HepG2 (cell line): Measurements from ENCODE around the gene PPP3CB. TPM values are rescaled to one million over a fixed set of nuclear protein-coding genes. Genes with fewer than 3 reads are reported as not detected.

ENCODE experiments used
- ATAC-seq: fragments of 200-7000 bp; cut with Tn5 transposase; 3 replicates; pipeline ENCODE4 v1.9.1; 2020; ENCODE audit warnings: mild to moderate bottlenecking, moderate library complexity
- BruUV-seq: library from RNA; stranded (reverse); fragments of 400-500 nt; replicated peaks from 2 replicates; lab custom pipeline; 2021; lab: Mats Ljungman, UMichigan
- CTCF ChIA-PET: fragments of 300-600 bp; formaldehyde crosslinking; extraction: SDS; loops from one replicate; lab custom pipeline; 2021; ENCODE audit warnings: low total read pairs, inconsistent platforms, low intra/inter-chr PET ratio; lab: Yijun Ruan, JAX
- POLR2A ChIA-PET: fragments of 350-600 bp; sonication (Branson Sonifier 250); formaldehyde crosslinking; loops from one replicate; lab custom pipeline; 2020; ENCODE audit warnings: antibody characterized with exemption, inconsistent platforms; lab: Yijun Ruan, JAX
- DNase-seq: peaks from one replicate; pipeline ENCODE4 v3.0.0-alpha.2; 2015; ENCODE audit warnings: low spot score
- FAIRE-seq: peaks from 3 replicates; lab custom pipeline; 2011; peaks lifted over from hg19 to GRCh38; lab: Jason Lieb, UNC
- H2AFZ ChIP-seq: one replicate; pipeline ENCODE4 v1.6.1; 2011; ENCODE audit warnings: low read length, inconsistent platforms
- H3K27ac ChIP-seq: fragments of 300-600 bp; 3 replicates; pipeline ENCODE4 v1.8.0; 2011; ENCODE audit warnings: mixed run types, mild to moderate bottlenecking, mixed read lengths, low read length, inconsistent platforms; ENCODE audit not compliant: insufficient read depth; ENCODE audit errors: extremely low read length
- H3K27me3 ChIP-seq, 2 experiments: fragments of 200-600 bp in 1 of 2; 2 replicates in 1 of 2; 3 replicates in 1 of 2; pipeline versions ENCODE4 v1.6.0 to v1.8.0; 2011; ENCODE audit warnings: low read length in 2 of 2, mild to moderate bottlenecking in 2 of 2, moderate library complexity in 2 of 2, inconsistent platforms in 1 of 2; ENCODE audit not compliant: insufficient read depth in 2 of 2, control insufficient read depth in 1 of 2
- H3K36me3 ChIP-seq, 2 experiments: fragments of 200-600 bp in 1 of 2; replicated peaks in 1 of 2; 2 replicates in 1 of 2; 3 replicates in 1 of 2; pipeline versions ENCODE4 v1.5.1 to v1.8.0; 2011; ENCODE audit warnings: low read length in 2 of 2, inconsistent platforms in 1 of 2; ENCODE audit not compliant: insufficient read depth in 2 of 2, control insufficient read depth in 1 of 2
- H3K4me1 ChIP-seq: 2 replicates; pipeline ENCODE4 v1.5.1; 2012; ENCODE audit warnings: low read length, inconsistent platforms; ENCODE audit not compliant: insufficient read depth
- H3K4me2 ChIP-seq: 2 replicates; pipeline ENCODE4 v1.6.0; 2011; ENCODE audit warnings: low read depth, low read length, inconsistent platforms
- H3K4me3 ChIP-seq, 3 experiments: fragments of 200-600 bp in 1 of 3; sonication (generic), shearing (Covaris generic) in 1 of 3; replicated peaks in 1 of 3; 2 replicates each; pipeline ENCODE4 v1.5.1; 2011 to 2016; ENCODE audit warnings: low read length in 3 of 3, inconsistent platforms in 2 of 3, low read depth in 2 of 3, mild to moderate bottlenecking in 2 of 3, control low read depth in 1 of 3, mixed read lengths in 1 of 3; ENCODE audit not compliant: insufficient read depth in 1 of 3
- H3K79me2 ChIP-seq: one replicate; pipeline ENCODE4 v1.6.1; 2011; ENCODE audit warnings: low read length, inconsistent platforms; ENCODE audit not compliant: insufficient read depth
- H3K9ac ChIP-seq: 2 replicates; pipeline ENCODE4 v1.6.0; 2011; ENCODE audit warnings: mild to moderate bottlenecking, low read depth, low read length, inconsistent platforms; ENCODE audit not compliant: insufficient read depth
- H3K9me3 ChIP-seq: 2 replicates; pipeline ENCODE4 v1.5.1; 2012; ENCODE audit warnings: mild to moderate bottlenecking, low read length
- H4K20me1 ChIP-seq: 2 replicates; pipeline ENCODE4 v1.6.0; 2011; ENCODE audit warnings: inconsistent platforms, mild to moderate bottlenecking, low read length, moderate library complexity; ENCODE audit not compliant: insufficient read depth
- AGO2 ChIP-seq: fragments of 200-400 bp; formaldehyde crosslinking; optimal IDR thresholded peaks from 2 replicates; pipeline ENCODE3; 2017; ENCODE audit warnings: mild to moderate bottlenecking, low read depth, low read length, moderate library complexity
- ATF6 ChIP-seq: sonication (generic); formaldehyde crosslinking; conservative IDR thresholded peaks from 2 replicates; pipeline ENCODE4 v1.4.0; 2020; ENCODE audit warnings: missing genetic modification reagents
- SP4 ChIP-seq: sonication (generic); formaldehyde crosslinking; IDR thresholded peaks from 2 replicates; pipeline ENCODE4 v1.8.1; 2023; ENCODE audit warnings: mild to moderate bottlenecking, missing genetic modification reagents
- ZNF564 ChIP-seq: sonication (generic); formaldehyde crosslinking; IDR thresholded peaks from 2 replicates; pipeline ENCODE4 v1.8.1; 2023; ENCODE audit warnings: mild to moderate bottlenecking, missing genetic modification reagents
- WGBS: methylation state at CpG from one replicate; pipeline ENCODE4 v1.1.6; 2017; ENCODE audit warnings: low lambda C conversion rate; 5-methylcytosine and 5-hydroxymethylcytosine counted together
- in situ Hi-C: cut with HindIII; loops from 2 replicates; pipeline ENCODE4 v1.10.0; 2017; ENCODE audit warnings: low pct_unique_long_range_greater_than_20kb; ENCODE audit not compliant: extremely low pct_ligation_motif_present
- intact Hi-C: fragments of 100-400 bp; cut with micrococcal nuclease; formaldehyde crosslinking; loops from one replicate; pipeline ENCODE4 v1.10.0; 2022; ENCODE audit not compliant: unreplicated experiment
- polyA plus RNA-seq, 8 experiments: library from polyadenylated mRNA; depleted of rRNA in 3 of 8; stranded (reverse) in 7 of 8; unstranded in 1 of 8; fragments of >200 nt; fragmentation: Illumina TruSeq in 4 of 8; extraction: Trizol in 4 of 8; gene quantifications; 2 replicates each; pipeline versions ENCODE4 v1.2.1 to v1.2.3, GENCODE V29; 2011 to 2016; ENCODE audit warnings: low read depth in 4 of 8, missing spikeins in 1 of 8, mixed read lengths in 1 of 8; ENCODE audit not compliant: insufficient read depth in 1 of 8
- total RNA-seq, 5 experiments: library from RNA; depleted of rRNA; stranded (reverse); fragments of >200 nt; fragmentation: Illumina TruSeq; extraction: Trizol; gene quantifications; 2 replicates each; pipeline ENCODE4 v1.2.3, GENCODE V29; 2016; ENCODE audit warnings: low read depth in 1 of 5

Gene PPP3CB
- total and polyA plus RNA-seq, 2 of the 13 experiments (the other 11 are each of a cell fraction or from before 2014, with no cell fraction given), result 8.7 to 11.4 TPM

DNA sequence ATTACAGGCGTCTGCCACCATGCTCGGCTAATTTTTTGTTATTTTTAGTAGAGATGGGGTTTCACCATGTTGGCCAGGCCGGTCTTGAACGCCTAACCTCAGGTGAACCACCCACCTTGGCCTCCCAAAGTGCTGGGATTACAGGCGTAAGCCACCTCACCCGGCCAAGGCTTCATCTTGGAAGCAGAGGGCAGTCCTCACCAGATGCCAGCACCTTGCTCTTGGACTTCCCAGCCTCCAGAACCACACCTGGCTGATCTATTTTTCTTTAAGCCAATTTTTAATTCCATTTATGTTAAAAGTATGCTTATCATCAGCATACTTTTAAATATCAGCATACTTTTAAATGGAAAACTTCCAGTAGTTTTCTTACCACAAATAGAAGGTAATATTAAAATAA, 94.2 kb downstream of the PPP3CB start:
- TF ChIP-seq AGO2, result no peak
- TF ChIP-seq ZNF564 (CRISPR knock-in tag), result peak; percentile 99
- TF ChIP-seq, all 625 proteins: peak for 1
- BruUV-seq, result no TSS peak
- ChIA-PET CTCF (no interaction called here), POLR2A (no interaction called here)
- Histone ChIP-seq H3K4me3 (no peak overlapping the region), H2AFZ (no peak overlapping the region), H4K20me1 (peaks cover 5% of the 10 kb centered on the region), H3K9ac (no peak overlapping the region), H3K4me1 (no peaks in the 10 kb centered on the region), H3K79me2 (peaks cover 57% of the 10 kb centered on the region), H3K27me3 (no peaks in the 10 kb centered on the region), H3K27ac (no peak overlapping the region), H3K9me3 (no peaks in the 10 kb centered on the region), H3K4me2 (no peak overlapping the region), H3K36me3 (peaks cover 5 to 20% of the 10 kb centered on the region in 2 experiments; a peak in 4 of 5 replicates)
- WGBS, result 97% methylated on average over 6 of the region's 6 CpGs
- no peak for DNase-seq
- no peak for FAIRE-seq
- intact Hi-C loops (no loop called here), in situ Hi-C loops (no loop called here)
- ATAC-seq, result no peak

GRCh38 chr10:73399063-73399462, 96.8 kb downstream of the PPP3CB start:
- Histone ChIP-seq H3K4me3 (no peak overlapping the region), H3K9me3 (no peaks in the 10 kb centered on the region), H3K4me2 (no peak overlapping the region), H3K27me3 (no peaks in the 10 kb centered on the region), H3K4me1 (no peaks in the 10 kb centered on the region), H3K9ac (no peak overlapping the region), H3K79me2 (peaks cover 40% of the 10 kb centered on the region), H3K27ac (no peak overlapping the region), H2AFZ (no peak overlapping the region), H4K20me1 (peaks cover 3% of the 10 kb centered on the region; the same call in 1 of the 2 replicates), H3K36me3 (peaks cover 10 to 39% of the 10 kb centered on the region in 2 experiments; a peak in 4 of 5 replicates)
- BruUV-seq, result no TSS peak
- intact Hi-C loops (no loop called here), in situ Hi-C loops (no loop called here)
- FAIRE-seq, result no peak
- ChIA-PET POLR2A (no interaction called here), CTCF (no interaction called here)
- WGBS, result 97% methylated on average over 4 of the region's 4 CpGs
- TF ChIP-seq ATF6 (CRISPR knock-in tag) (no peak), SP4 (CRISPR knock-in tag) (no peak)
- no peak for DNase-seq
- no peak for ATAC-seq
